ENCODE results near the gene SORBS2.
A peak's percentile ranks its signal among the peaks of the same experiment; 100 is the strongest.

SORBS2 gene

DNA sequence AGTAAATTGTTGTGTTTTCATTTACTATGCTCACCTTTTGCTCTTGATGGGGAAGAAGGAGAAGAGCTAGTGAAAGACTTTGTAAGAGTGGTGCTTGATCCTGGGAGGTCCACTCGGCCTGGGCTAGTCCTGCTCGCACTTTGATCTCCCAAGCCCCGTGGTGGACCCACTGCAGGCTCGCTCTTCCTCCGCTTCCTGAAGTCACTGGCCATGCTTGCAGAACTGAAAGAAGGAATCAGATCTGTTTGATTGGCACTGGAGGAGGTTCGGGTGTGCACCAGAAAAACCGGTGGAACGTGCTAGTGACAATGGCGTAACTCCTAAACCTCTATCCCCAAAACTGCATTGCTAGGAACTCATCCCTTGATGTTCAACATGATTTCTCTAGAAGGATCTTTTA lies 185.2 kb downstream of the SORBS2 start:
- no peak for DNase-seq

DNA sequence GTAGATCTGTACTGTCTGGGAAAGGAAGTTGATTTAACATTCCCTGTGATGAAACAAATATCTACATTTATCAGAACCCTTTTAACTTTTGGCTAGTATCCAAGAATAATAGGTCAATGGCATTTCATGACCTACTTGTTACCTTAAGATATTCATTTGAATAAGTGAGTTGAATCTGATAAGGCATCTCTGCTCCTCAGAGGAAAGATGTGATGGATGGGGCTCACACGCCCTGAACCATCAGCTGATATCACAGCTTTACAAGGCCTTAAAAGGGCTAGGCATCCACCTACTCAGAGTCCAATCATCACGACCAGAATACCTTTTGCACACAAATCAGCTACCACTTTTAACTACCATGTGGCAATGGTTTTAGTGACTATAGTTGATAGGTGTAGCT lies 186.5 kb downstream of the SORBS2 start:
- no peak for DNase-seq

DNA sequence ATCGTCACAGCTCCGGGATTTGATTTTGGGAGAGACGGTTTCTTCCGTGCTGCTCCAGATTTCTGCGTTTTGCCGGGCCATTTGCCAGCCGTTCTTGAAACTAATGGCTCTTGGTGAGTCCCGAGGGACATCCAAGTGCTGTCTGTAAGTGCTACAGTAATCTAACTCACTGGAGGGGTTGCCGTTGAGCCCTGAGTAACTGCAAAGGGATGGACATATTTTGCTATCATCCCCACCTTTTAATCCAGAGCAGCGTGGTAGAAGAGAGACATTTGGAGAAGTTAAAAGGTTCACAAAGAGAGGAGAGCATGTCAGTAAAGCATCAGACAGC lies 187.8 kb downstream of the SORBS2 start:
- DNase-seq, result no peak

DNA sequence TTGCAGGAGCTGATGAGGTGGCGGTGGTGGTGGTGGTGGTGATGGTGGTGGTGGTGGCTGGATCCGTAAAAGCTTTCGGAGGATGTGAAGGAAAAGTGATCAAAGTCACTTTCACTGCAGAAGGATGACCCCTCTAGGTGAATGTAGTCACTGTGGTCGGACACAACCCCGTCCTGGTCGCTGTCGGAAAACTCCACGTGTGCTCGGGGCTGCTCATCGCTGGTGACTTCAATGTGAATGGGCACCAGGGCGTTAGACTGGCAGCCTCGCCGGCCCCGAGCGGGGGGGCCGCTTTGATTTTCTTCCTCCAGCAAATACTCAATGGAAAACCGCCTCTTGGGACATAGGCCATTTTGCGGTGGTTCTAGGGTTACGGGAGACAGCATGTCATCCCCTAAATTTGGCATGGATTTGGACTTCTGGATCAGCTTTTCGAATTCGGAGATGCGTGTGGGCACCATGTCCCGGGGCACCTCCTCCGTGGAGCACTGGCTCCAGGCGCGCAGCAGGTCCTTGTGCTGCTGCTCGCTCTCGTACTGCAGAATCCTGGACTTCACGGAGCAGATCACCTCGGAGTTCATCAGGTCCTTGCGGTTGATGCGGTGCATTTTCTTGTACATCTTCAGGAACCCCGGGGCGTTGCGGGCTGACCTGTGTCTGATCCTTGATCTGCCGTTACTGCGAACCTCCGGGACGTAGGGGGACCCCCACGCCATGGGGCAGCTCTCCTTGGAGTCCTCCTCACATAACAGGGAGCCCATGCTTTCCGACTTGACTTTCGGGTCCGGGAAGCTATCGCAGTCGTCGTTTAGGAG lies 188.3 kb downstream of the SORBS2 start:
- DNase-seq, result no peak

DNA sequence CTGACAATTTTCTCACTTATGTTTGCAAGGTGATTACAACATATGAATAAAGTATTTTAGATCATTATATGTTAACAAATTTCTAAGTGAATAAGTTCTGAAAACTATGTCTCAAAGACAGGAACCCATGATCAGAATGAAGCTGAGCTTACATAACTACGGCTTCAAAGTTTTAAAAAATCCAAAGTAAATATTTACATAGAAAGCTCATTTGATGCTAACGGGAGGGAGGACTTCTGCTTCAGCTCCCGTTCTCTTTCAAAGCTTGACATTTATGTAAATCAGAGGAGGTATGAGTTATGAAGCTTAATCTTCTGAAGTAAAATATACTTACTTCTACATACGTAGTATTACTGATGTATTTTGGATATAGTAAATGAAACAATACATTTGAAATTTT lies 203.8 kb downstream of the SORBS2 start:
- no peak for DNase-seq

DNA sequence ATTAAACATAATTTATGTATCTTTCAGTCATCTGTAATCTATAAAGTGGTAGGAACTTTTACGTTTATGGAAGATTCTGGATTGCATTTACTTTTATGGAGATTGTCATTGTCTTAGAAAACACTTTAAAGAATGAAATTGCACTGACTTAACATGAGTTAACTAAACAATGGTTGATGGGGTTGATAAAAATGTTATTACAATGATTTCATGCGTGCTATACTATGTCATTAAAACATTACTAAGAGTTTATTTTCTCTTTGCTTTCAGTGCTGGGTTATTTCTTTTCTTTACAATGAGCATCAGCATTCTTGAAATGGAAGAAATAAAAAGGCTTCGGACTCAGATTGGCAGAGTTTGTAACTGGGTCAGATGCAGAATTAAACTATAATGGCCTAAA lies 209.6 kb downstream of the SORBS2 start:
- no peak for DNase-seq

DNA sequence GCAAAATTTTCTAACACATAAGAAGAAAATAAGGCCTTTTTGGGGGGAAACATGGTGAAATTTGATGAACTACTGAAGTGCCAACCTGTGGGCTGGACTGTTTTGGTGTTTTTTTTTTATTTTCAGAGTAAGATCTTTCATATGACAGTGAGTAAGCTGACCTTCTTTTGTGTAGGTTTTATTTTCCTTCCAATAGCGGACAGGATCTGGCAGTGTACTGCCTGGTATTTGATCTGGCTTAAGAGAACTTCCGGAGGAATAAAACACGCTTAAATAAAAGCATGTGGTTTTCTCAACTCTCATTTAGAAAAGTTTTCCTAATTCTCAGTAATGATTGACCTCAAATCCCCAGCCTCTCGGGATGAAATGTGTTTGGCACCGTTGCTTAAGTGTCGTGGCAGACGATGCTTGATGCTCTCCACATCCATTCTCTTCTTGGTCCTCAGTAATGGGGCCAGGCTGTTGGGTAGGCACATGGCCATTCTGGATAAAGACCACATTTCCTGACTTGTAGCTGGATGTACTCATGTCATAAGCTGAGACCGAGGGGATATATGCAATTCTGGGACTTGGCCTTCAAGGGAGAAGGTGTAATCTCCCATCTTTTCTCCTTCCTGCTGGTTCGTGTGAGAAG lies 211.1 kb downstream of the SORBS2 start:
- DNase-seq, result no peak

DNA sequence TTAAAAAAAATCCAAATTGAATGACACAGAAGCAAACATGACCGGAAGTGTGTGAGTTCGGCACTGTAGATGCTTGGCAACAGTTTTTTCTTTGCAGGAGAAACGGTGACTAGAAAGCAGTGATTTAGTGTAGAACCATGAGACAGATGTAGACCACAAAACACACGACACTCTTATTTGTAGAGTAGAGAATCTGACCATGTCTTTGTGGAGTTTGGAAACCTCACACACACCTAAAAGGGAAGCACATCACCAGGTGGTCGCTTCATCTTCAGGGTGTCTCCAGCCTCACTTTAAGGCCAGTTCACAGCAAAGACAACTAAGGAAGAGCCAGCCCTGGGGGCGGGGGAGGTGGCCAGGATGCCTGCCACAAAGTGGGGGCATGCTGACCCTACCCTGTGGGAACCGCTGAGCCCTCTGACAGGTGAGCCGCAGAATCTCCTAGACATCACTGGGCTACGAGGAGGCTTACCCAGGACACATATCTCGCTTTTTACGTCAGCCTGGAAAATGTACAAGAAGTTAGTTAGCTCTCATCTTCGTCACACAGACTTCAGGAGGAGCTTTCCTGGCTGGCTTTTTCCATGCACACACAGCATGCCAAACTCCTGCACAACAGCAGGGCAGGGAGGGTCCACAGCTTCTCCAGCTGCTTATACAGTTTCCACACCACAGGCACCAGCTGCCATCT lies 212.3 kb downstream of the SORBS2 start:
- DNase-seq, result no peak

DNA sequence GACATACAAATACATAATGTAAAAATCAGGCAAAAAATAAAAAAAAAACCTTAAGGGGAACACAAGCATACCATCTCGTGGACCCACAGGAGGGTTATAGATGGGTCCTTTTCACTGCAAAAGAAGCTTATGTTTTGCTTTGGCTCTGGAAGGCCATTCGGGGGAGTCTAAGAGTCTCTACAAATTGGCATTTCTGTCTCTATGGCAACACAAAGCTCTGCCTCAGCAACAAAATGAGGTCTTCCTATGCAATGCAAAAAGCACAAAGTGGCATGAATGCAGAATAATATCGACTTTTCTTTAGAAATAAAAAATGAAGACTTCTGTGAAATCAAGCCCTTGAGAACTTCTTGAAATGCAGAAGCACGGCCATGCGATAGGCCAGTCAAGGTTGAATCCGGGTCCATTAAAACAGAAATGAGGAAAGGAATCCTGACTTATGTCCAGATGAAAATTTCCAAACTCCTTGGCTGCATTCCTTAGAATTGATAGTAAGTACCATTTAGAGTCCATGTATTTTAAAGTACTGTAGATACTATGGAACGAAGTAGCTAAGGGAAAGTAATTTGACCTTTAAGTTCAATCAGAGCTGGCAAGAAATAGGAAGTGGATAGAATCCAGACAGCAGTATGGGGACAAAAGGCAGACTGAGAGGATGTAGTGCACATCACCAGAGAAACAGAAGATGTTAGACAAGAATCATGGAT lies 213.0 kb downstream of the SORBS2 start:
- DNase-seq, result no peak

DNA sequence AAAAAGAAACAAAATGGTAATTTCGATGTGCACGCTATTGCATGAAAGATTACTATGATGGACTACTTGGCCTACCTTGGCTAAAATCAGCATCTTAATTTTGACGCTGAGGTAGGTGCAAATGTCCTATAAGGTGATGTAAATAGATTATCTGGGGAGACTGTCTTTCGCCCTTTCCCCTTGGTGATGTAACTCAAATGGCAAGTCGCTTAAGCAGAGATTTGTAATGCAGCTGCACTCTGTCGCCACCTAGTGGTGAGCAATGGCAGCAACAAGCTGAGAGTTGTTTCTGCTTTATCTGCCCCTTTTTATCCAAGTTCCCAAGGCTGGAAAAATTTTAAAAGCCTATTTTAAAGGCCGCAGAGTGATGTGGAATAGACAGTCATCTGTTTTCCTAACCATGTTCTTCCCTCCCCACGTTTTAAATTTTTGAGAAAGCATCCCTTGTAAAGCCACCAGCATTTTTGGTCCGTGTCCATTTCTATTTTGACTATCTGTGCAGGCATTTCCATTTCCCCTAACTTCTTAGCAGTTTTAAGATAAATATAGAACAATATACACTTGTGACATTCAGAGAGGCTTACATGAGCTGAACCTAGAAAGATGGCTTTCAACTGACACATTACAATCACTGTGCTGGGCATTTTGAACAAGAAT lies 214.3 kb downstream of the SORBS2 start:
- peak; percentile 61 to 65 for DNase-seq

DNA sequence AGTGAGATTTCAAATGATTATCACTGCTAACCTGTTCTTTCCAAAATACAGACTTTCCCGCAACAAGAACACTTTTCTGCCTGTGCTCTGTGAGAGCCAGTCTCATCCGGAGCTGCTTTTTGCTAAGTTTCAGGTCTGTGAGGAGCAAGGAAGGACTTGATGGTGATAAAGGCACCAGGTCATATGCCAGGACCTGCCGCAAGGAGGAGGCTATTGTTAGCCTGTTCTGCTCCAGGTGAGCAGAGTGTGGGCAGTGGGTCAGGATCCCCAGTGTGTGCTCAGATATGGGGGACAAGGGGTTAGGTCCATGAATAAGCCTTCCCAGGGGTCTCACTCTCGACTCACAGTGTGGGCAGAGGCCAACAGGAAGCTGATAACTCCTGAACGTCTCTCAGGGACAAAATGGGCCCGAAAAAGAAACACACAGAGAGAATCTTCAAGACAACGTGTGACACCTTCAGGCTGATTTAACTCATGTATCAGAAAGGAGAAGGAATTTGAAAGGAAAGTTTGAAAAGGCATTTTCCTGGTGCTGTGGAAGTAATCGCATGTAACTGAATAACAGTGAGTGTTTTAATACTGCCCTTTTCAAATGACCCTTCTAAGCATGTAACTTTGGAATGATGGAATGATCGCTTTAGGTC lies 219.0 kb downstream of the SORBS2 start:
- no peak for DNase-seq

DNA sequence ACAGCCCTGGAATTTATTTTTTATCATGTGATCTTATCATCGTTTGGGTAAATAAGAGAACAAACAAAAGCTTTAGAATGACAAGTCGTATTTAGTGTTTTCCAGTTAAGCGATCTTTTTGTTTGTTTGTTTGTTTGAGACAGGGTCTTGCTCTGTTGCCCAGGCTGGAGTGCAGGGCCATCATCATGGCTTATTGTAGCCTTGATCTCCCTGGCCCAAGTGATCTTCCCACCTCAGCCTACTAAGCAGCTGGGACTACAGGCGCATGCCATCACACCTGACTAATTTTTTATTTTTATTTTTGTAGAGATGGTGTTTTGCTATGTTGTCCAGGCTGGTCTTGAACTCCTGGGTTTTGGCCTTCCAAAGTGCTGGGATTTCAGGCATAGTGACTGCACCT lies 219.6 kb downstream of the SORBS2 start:
- DNase-seq, result no peak

DNA sequence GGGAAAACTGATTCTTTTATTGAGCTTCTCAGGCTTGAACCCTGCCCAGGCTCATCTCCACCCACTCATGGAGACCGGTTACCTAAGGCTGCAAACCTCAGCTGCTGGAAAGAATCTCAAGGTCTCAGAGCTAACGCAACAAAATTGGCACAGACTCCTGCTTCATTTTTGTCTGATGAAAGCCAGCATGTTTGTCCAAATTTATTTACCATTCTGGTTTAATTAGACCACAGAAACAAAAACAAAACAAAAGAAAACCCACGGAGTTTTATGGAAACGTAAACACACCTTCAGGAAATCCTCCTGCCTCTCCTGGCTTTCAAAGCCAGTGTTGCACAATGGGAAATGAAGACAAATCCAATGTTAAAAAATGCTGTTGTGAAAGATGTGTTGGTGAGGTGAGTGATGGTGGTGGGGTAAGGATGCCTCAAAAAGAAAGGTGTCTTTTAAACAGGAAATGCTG lies 220.3 kb downstream of the SORBS2 start:
- DNase-seq, result no peak

DNA sequence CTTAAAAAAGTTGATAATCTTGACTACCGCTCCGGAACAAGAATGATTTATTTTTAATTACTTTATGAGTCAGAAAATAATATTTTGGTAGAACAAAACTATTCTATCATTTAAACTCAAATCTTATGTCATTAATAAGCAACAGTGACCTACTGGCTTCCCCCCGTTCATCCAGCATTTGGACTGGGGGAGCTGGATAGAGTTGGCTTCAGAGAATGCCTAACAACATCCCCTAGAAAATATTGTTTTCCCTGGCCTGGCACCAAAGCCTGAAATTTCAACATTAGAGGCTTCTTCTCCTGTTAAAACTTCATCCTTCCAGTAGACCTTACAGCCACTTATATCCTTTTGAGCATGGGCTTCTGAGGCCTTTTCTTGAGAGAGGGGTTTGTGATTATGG lies 221.0 kb downstream of the SORBS2 start:
- no peak for DNase-seq

DNA sequence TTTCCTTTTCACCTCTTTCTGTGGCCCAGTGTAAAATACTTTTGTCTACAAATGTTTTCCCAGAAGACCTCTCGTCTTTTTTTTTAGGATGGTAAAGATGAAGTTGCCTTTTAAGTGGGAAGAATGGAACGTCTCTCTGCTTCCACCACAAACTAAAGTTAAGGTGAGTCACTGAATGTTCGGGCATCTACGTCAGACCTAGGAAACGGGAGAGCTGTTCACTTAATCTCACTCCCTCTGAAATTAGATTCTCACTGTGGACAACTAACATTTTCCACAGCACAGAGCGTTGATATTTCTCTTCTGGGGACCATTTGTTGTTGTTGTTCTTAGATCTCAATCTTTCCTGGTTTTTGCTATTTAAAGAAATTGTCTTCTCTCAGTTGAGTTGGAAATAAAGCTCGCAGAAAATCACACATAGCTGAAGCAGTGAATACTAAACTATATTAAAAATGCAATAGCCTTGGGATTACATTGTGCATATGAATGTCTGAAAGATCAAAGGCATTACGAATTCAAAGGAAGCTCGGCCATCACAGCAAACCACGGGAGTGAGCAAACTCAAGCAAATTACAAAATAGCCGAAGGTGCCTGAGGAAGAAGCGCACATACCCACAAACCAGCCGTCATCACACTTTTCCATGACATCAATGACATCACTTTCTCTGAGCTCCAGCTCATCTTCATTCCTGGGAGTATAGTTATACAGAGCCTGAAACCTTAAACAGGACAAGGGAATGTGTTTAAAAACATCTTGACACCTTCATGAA lies 222.7 kb downstream of the SORBS2 start:
- no peak for DNase-seq

DNA sequence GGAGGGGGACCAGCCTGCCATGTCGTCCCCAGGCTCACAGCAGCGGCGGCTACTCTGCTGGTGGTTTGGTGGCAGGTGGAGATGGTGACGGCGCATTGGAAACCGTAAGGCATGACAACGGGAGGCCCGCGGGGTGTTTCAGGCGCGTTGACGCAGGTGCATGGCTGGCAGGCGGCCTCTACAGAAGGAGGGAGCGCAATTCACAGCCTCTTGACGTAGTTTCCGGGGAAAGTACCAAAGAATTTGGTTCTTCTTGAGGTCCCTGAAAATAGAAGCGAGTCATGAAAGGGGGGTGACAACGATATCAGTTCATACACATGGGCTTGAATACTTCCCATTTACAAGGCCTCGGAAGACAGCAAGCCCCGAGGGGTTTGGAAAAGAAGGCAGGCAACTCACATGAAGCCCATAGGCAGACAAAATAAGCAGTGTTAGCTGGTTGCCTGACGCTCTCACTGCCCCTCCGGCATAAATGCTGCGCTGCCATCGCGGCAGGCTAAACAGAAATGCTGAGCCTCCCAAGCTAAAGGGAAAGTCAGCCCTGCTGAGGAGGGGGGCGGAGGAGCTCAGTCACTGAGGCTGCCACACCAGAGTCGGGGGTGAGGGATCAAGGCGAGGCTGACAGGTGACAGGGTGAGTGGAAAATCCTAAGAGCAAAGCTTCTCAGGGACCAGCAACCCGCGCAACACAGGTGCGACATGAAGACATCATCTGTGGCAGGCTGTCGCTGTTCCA lies 224.4 kb downstream of the SORBS2 start:
- DNase-seq, result peak; percentile 54 to 80

DNA sequence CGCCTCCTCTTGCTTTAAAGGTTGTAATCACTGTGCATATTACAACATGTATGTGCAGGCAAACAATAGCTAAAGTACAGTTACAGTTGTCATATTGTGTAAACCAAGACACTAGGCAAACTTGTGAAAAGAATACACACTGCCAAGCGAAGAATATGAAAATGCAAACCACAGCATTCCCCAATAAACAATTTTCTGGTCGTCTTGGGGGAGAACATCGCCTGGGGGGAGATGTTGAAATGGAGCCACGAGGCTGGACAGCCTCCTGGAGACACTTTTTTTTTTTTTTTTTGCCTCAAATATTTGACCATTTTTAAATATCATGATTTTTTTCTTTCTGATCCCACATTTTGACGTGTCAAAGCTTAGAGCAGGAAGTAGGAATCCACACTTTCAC lies 225.0 kb downstream of the SORBS2 start:
- DNase-seq, result no peak

DNA sequence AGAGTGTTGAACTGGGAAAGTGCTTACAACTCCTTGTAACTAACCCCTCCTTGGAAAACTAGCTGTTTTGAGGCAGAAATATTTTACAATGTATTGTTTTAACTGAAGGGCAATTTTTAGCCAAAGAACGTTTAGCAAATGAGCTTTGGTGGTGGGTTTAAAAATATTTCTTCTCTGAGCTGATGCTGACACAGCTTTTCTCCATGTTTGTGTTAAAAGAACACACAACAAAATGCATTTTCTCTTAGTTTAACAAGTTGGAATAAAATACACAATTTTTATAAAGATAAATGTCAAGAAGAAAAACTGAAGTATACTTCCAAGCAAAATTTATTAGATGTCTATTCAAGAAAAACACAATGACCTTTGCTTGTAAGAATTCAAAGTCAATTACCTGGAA lies 226.8 kb downstream of the SORBS2 start:
- no peak for DNase-seq

DNA sequence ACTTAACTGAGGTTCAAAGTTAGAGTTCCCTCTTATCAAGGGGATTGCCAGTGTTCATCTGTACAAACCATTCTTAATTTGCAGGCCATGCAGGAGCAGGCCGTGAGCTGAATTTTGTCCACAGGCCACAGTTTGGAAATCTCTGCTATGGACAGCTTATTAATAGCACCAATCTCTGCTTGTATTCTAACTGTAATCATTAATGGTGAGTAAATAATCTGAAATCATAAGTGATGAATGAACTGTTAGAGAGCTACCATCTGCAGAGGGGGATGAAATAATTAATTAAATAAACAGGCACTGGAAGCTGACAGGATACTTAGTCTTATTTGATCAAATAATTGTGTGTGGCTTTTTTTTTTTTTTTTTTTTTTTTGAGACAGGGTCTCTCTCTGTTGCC lies 228.2 kb downstream of the SORBS2 start:
- no peak for DNase-seq

DNA sequence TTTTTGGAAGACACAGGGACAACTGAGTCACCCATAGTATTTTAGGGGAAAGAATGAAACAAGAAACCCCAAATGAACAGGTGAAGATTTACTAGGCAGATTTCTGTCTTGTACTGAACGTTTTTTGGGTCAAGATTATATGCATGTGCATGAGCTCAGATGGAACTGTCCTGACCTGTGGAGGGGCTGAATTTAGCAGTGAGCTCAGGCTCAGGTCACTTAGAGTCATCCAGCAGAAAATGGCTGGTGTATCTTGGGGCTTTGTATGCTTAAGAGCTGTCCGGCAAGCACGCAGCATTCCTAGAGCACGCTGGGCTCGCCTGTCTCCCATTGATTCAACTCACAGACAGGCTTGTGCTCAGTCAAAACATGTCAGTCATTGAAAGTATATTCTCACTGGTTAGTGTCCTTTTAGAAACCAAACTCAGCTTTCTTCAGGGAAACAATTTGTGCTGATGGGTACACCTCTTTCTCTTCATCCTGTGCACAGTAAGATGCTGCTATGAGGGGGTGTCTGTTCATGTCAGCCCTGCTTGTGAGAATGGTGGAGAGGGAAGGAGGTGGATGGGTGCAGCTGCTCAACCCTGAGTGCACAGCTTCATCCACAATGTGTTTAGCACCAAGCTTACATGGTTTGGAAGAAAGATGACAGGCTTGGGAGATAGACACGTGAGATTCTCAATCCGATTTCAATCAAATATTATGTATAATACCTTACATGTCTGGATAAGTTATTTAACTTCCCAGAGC lies 229.2 kb downstream of the SORBS2 start:
- no peak for DNase-seq

All from CD4-positive, alpha-beta T cell treated with Interleukin-1 beta for 1 hour (primary cell).